Activated CD8-positive, alpha-beta memory T cell treated with anti-CD3 and anti-CD28 coated beads for 48 hours (primary cell): ENCODE measurements around the gene SMS.

Experiments
- DNase-seq, 3 experiments: peaks; one replicate each; pipeline ENCODE4 v3.0.0-alpha.2; 2020; ENCODE audit warnings: low read depth in 2 of 3, low spot score in 2 of 3

SMS gene

GRCh38 chrX:21975812-21976211 is 35.3 kb downstream of the SMS start:
- DNase-seq: no peak

GRCh38 chrX:21978346-21978745 is 37.8 kb downstream of the SMS start:
- no peak for DNase-seq

GRCh38 chrX:21982311-21982710 is 41.8 kb downstream of the SMS start:
- DNase-seq: no peak

GRCh38 chrX:21985332-21985777 is 44.8 kb downstream of the SMS start:
- peak in 2 of 3 experiments; percentile 25 to 36 for DNase-seq

GRCh38 chrX:21986596-21986995 is 46.1 kb downstream of the SMS start:
- DNase-seq: no peak

GRCh38 chrX:21989384-21989783 is 48.9 kb downstream of the SMS start:
- DNase-seq: no peak

- DNase-seq: no peak
Observed at GRCh38 chrX:21990832-21991231, 50.3 kb downstream of the SMS start.

- no peak for DNase-seq
Observed at GRCh38 chrX:21991504-21991903, 51.0 kb downstream of the SMS start.

- DNase-seq: no peak
Observed at GRCh38 chrX:21993265-21993664, 52.8 kb downstream of the SMS start.

GRCh38 chrX:21996872-21997455 is 56.5 kb downstream of the SMS start:
- no peak for DNase-seq

- DNase-seq: no peak
Observed at GRCh38 chrX:21998037-21998436, 57.5 kb downstream of the SMS start.

GRCh38 chrX:22004866-22005265 is 64.4 kb downstream of the SMS start:
- no peak for DNase-seq

- no peak for DNase-seq
Observed at GRCh38 chrX:22012051-22012450, 71.5 kb downstream of the SMS start.

- no peak for DNase-seq
Observed at GRCh38 chrX:22012931-22013330, 72.4 kb downstream of the SMS start.

GRCh38 chrX:22015139-22015750 is 74.7 kb downstream of the SMS start:
- no peak for DNase-seq

- no peak for DNase-seq
Observed at GRCh38 chrX:22021751-22022324, 81.3 kb downstream of the SMS start.

- DNase-seq: no peak
Observed at GRCh38 chrX:22024577-22024976, 84.1 kb downstream of the SMS start.

- no peak for DNase-seq
Observed at GRCh38 chrX:22025751-22026150, 85.2 kb downstream of the SMS start.

GRCh38 chrX:22026731-22027130 is 86.2 kb downstream of the SMS start:
- DNase-seq: no peak

- DNase-seq: no peak
Observed at GRCh38 chrX:22032084-22032483, 91.6 kb downstream of the SMS start, which contains the start of gene PHEX. Gene PHEX, plus strand, starts transcription at chrX:22032325. Its CDS starts 681 bp downstream, at chrX:22033006.

- no peak for DNase-seq
Observed at GRCh38 chrX:22032506-22032905, 92.0 kb downstream of the SMS start.

GRCh38 chrX:22033818-22034217 is 93.3 kb downstream of the SMS start:
- DNase-seq: no peak

- DNase-seq: no peak
Observed at GRCh38 chrX:22035236-22035635, 94.7 kb downstream of the SMS start.
